ENCODE data around the gene ZSCAN10. TPM values are rescaled to one million over a fixed set of nuclear protein-coding genes. Genes with fewer than 3 reads are reported as not detected.

The ZSCAN10 gene
- total RNA-seq, 1 donor from 2014 or later: 0.74 TPM

- H3K36me3 Mint-ChIP-seq (ENCODE audit: unreplicated experiment): peaks cover 6% of the 10 kb centered on the region
- no peak overlapping the region for H3K27ac Mint-ChIP-seq (ENCODE audit: unreplicated experiment)
- no peak for DNase-seq
- peaks cover 18% of the 10 kb centered on the region for H3K27me3 Mint-ChIP-seq (ENCODE audit: unreplicated experiment)
- no peaks in the 10 kb centered on the region for H3K4me1 Mint-ChIP-seq (ENCODE audit: low read depth, unreplicated experiment)
- no peak for TF ChIP-seq CTCF (IDR thresholded peaks at IDR 0.05; ENCODE audit: partially characterized antibody, unreplicated experiment)
- peaks cover 10% of the 10 kb centered on the region for H3K9me3 Mint-ChIP-seq (ENCODE audit: unreplicated experiment)
- peak overlapping the region; percentile 61 for H3K4me3 Mint-ChIP-seq (ENCODE audit: unreplicated experiment)
Measured at GRCh38 chr16:3046641-3047386, 52.3 kb downstream of the ZSCAN10 start.

DNA sequence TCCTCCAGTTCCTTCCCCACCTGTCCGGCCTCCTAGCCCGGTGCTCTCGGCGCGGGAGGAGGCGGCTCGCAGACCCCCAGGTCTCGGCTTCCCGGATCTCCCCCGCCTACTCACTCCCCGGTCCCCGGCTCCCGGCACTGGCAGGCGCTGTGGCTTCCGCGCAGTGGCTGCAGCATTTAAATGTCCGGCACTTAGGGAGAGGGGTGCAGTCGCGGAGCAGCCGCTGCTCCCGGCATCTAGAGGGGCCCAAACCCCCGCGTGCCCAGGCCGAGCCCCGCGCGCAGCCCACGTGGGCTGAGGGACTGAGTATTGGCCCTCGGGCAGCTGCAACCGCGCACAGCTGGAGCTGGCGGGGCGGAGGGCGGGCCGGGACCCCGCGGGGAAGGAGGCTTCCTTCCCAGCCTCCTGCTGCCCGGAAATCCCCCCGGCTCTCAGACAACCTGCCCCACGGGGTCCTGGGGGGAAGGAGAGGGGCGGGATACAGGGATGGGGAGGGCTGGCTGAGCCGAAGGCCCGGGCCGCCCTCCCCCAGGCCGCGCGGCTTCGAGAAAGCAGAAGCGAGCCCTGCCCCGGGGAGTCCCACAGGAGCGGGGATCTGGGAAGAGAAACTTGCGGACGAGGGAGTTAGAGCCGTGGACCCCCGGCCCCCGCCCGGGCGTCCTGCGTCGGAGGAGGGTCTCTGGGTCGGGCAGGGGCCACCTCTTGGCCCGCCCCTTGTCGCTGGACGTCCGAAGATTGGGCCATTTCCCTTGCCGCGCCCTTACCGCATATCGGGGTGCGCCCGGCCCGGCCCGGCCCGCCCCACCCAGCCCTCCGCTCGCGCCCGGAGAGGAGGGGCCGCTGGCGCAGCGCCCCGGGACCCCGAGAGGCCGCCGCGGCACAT is 53.1 kb downstream of the ZSCAN10 start, which contains the start of gene MMP25:
MMP25 (plus strand) TSS at position 804 of the 883 bp plus-strand sequence. CDS start 357 bp downstream, outside the sequence.
- Mint-ChIP-seq H3K9me3 (ENCODE audit: unreplicated experiment) (peaks cover 10% of the 10 kb centered on the region), H3K27ac (ENCODE audit: unreplicated experiment) (no peak within 1 kb of the TSS), H3K4me1 (ENCODE audit: low read depth, unreplicated experiment) (no peaks in the 10 kb centered on the region), H3K36me3 (ENCODE audit: unreplicated experiment) (peaks cover 6% of the 10 kb centered on the region), H3K27me3 (ENCODE audit: unreplicated experiment) (peaks cover 17% of the 10 kb centered on the region), H3K4me3 (ENCODE audit: unreplicated experiment) (peak within 1 kb of the TSS; percentile 80)
- DNase-seq: peak; percentile 57
- no peak for TF ChIP-seq CTCF (IDR thresholded peaks at IDR 0.05; ENCODE audit: partially characterized antibody, unreplicated experiment)

DNA sequence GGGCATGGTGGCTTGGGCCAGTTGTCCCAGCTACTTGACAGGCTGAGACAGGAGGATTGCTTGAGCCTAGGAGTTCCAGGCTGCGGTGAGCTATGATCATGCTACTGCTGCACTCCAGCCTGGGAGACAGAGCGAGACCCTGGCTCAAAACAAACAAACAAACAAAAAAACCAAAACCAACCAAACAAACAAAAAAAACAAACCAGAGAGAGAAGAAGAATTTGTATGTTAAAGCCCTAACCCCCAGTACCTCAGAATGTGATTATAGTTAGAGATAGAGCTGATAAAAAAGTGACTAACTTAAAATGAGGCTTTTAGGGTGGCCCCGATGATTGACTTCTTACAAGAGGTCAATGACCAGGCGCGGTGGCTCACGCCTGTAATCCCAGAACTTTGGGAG is 54.4 kb downstream of the ZSCAN10 start:
- Mint-ChIP-seq H3K4me1 (ENCODE audit: low read depth, unreplicated experiment) (no peaks in the 10 kb centered on the region), H3K9me3 (ENCODE audit: unreplicated experiment) (peaks cover 10% of the 10 kb centered on the region), H3K4me3 (ENCODE audit: unreplicated experiment) (peak overlapping the region; percentile 80), H3K27ac (ENCODE audit: unreplicated experiment) (no peak overlapping the region), H3K27me3 (ENCODE audit: unreplicated experiment) (peaks cover 19% of the 10 kb centered on the region), H3K36me3 (ENCODE audit: unreplicated experiment) (peaks cover 6% of the 10 kb centered on the region)
- TF ChIP-seq CTCF (IDR thresholded peaks at IDR 0.05; ENCODE audit: partially characterized antibody, unreplicated experiment): no peak
- DNase-seq: no peak

DNA sequence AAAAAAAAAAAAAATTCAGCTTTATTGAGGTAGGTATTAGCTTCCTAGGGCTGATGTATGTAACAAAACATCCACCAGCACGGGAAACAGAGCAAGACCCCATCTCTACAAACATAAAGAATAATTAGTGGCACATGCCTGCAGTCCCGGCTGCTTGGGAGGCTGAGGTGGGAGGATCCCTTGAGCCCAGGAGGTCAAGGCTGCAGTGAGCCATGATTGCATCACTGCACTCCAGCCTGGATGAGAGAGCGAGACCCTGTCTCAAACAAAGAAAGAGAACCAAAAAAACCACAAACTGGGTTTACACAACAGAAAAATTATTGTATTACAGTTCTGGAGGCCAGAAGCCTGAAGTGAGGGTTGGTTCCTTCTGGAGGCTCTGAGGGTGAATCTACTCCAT is 56.7 kb downstream of the ZSCAN10 start:
- Mint-ChIP-seq H3K27me3 (ENCODE audit: unreplicated experiment) (peaks cover 18% of the 10 kb centered on the region), H3K4me3 (ENCODE audit: unreplicated experiment) (no peak overlapping the region), H3K36me3 (ENCODE audit: unreplicated experiment) (no peaks in the 10 kb centered on the region), H3K9me3 (ENCODE audit: unreplicated experiment) (peaks cover 6% of the 10 kb centered on the region), H3K4me1 (ENCODE audit: low read depth, unreplicated experiment) (no peaks in the 10 kb centered on the region), H3K27ac (ENCODE audit: unreplicated experiment) (no peak overlapping the region)
- no peak for DNase-seq
- no peak for TF ChIP-seq CTCF (IDR thresholded peaks at IDR 0.05; ENCODE audit: partially characterized antibody, unreplicated experiment)
